HG03045 (cell line): ENCODE data around the gene CCDC6.

ENCODE experiments used
- ATAC-seq: cut with Tn5 transposase; IDR thresholded peaks from one replicate; pipeline ENCODE4 v1.9.1; 2021; ENCODE audit warnings: mild to moderate bottlenecking, moderate library complexity; ENCODE audit not compliant: unreplicated experiment

CCDC6 gene

DNA sequence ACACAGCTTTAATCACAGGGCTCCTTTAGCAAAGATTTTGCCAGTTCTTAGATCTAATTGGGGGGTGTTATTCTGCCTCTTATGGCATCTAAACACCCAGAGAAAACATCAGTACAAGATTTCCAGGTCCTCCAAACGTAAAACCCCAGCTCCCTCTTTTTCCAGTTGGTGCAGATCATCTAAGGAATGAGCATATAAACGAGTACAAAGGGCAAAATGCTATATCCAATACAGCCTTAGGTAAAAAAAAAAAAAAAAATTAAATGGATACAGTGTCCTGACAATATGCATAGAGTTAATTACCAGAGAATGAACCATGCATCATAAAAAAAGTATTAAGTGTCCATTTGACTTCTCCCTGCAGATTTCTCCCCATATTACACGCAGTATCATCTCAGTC, 50.3 kb downstream of the CCDC6 start:
- no peak for ATAC-seq

DNA sequence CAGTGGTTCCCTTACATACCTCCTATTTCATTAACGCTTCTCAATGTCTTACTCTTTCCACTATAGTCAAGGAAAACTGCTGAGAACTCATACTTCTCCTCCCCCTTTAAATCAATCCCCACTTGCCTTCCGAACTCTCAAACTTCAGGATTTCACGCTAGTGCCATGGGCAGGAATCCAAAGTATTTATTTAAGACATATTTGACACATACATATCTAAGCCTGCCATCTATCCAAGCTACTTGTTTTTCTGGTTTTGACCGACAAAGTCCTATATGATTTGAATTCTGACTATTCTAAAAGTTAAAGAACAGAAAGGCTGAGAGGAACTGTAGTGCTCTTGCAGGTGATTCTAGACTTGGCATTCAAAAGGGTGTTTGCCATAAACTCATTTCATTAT, 51.8 kb downstream of the CCDC6 start:
- ATAC-seq: no peak

DNA sequence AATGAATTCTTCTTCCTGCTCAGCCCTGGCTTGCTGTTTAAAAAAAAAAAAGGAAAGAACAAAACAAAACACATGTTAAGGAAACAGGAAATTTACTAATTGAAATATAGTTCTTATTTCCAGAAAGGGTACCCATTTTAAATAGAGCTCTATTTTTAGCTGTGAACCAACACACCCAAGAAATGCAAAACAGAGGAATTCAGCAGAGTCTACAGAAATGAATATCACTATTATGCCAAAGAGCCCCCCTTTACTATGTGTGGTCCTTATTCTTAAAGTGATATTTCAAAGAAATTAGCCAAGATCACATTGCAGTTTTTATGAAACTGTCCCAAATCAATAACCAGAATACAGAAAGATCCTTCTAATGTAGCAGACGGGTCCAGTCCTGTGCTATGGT, 53.7 kb downstream of the CCDC6 start:
- peak; percentile 47 for ATAC-seq

DNA sequence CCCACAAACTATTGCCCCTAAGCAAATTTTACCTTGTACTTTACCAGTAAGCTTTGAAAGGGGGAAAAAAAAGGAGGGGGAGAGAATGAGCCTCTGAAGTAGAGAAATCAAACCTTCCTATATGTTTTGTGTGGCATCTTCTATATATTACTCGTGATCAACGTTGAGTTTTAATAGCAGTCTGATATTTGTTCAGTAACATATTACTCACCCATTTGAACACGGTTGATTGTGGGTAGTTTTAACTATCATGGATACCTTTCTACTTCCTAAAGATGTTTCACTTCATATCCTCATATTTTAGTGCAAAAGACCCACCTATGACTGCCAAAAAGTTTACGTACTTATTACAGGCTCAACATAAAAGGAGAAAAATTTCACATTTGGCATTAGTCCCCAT, 54.5 kb downstream of the CCDC6 start:
- ATAC-seq: no peak

DNA sequence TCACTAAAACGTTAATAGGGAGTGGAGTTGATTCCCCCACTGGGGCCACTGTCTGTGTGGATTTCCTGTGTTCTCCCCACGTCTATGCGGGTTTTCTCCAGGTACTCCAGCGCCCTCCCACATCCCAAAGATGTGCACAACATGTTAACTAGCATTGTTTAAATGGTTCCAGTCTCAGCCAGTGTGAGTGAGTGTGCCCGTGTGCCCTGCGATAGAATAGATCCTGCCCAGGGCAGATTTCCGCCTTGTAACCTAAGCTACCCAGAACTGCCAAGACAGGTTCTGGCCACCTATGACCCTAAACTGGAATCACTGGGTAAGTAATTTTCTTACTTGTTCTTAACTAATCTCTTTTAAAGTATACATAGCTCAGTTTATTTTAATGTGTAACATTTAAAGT, 58.5 kb downstream of the CCDC6 start:
- no peak for ATAC-seq

DNA sequence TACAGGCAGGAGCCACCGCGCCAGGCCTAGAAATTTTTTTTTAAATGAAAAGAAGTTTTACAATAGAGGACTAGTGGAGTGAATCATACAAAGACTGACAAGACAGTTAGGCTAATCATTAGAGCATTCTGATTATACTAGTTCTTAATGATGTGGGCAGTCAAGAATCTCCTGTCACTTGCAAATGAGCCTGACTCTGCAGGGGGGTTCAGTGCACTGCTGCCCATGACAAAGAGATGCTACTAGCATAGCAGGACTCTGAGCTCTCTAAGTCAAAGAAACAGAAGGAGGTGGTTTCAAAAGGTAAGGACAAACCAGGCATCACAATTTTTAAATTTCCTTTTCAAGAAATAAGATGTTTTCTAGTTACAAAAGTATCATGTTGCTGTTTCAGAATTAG, 59.0 kb downstream of the CCDC6 start:
- no peak for ATAC-seq

DNA sequence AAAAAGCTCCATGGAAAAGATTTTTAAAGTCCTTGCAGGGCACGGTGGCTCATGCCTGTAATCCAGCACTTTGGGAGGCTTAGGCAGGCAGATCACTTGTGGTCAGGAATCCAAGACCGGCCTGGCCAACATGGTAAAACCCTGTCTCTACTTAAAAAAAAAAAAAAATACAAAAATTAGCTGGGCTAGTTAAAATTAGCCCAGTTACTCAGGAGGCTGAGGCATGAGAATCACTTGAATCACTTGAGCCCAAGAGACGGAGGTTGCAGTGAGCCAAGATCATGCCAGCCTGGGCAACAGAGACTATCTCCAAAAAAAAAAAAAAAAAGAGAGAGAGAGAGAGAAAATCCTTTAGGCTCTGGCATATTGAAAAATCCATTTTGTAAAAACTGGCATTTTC, 61.9 kb downstream of the CCDC6 start:
- no peak for ATAC-seq

DNA sequence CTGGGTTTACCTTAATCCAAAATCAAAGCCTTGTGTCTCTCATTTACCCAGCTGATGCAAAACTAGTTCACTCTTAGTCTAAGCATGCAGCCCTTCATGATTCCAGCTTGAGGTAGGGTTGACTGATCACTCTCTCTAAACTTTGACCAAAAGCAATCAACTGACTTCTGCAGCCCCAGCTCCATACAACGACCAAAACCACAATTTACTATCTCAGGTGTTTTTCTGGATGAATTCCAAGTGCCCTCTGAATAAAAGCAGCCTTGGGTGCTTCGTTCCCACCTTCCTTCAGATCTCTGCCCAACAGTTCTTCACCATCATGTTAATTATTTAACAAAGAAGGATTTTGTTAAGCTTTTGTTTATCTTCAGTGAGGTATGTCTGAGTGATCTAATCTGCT, 62.6 kb downstream of the CCDC6 start:
- ATAC-seq: no peak

DNA sequence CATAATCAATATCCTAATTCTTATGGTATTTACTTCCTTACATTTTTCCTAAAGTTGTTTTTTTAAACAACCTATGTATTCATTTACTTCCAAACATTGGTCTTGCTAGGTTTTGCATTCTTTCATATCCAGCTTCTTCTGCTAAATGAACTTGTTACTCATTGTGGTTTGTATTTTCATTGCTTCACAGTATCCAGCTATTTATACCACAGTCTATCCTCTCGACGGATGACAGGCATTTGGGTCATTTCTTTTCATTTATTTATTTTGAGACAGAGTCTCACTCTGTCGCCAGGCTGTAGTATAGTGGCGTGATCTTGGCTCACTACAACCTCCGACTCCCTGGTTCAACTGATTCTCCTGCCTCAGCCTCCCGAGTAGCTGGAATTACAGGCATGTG, 66.8 kb downstream of the CCDC6 start:
- ATAC-seq: no peak

DNA sequence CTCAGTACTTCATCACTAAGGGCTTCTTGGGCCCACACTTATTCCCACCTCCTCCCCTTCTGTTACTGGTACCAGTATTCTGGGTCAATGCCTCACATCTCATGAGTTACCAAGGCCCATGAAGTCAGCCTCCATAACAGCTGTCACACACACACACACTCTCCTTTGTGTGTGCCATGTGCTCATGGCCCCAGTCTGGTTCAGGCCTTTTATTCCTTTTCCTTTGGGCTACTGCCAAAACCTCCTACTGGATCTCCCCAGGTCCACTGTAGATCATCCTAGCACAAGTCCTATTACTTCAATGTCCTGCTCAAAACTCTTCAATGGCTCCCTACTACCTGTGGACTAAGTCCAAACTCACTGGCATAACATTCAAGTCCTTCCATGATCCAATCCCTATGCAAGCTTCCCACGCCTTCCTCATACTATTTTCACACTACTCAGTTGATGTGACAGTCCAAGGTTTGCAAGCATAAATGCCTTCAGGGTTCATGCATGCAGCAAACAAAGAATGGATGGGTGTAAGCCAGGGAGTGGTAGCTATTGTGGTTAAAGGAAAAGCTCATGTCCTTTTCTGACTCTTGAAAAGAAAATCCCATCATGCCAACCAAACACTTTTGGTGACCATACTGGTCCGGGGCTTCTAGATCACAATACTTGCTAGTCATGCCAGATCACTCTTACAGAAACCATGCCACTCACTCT, 68.1 kb downstream of the CCDC6 start:
- ATAC-seq: no peak

DNA sequence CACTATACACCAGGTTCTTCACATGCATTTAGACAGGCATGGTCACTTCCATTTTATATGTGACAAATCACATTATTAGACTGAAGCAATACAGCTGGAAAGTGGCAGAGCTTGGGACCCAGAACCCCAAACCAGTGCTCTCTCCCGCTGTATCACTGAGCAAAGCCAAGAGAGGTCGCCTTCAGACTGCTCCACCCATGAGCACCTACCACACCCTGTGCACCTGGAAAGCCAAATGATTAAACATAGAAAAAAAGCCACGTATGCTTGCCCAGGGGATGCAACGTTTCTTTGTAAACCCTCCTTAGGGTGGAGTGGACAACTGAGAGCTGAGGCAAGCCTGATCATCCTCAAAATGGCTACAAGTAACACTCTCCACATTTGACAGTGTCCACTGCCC, 72.5 kb downstream of the CCDC6 start:
- ATAC-seq: no peak

DNA sequence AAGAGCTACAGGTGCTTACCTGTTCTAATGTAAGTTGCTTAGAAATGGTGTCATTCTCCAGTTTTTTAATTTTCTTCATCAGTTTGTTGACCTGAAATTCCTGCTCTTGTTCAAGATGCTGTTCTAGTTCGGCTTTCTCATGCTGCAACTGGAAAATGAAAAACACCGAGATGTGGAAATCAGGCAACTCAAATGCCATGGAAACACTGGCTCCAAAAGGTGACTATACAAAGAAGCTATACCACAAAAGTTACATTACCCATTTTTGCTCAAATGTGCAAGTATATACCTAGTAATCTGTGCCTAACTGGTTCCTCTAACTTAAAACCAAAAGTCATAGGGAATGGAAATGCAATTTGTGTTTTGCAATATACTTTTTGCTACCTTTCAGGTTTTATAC, 73.8 kb downstream of the CCDC6 start:
- ATAC-seq: no peak

DNA sequence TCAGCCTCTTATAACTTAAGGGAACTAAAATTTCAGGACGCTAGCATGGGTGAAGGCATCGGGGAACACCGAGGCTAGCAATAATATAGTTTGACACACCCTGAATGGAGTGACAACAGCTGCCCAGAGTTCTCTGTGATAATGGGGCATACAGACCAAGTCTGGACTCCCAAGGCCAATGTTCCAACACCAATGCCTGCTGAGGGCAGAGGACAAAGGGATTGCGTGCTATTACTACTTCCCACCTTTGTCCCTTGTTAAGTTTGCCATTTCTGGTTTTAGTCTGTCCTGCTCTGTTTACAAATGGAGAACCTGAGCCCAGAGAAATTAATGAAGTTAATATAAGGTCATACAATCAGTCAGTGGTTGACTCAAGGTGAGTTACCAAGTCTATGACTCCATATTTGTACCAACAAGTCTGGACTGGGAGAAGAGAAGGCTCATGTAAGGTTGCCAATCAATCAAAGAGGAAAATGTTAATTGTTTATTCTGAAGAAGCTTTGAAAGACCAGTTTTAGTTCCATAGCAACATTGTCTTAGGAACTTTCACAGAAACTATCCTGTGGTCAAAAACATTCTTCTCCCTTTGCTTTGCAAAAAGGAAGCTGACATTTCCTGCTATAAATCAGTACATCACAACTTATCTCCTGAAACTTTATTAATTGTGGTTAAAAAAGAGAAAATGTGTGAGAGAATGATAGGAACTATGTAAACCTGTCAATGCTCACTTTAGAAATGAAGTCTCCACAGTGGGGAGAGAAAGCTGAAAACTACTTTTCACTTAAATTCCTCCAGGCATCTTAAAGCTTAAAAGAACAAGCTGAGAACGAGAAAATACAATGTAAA, 74.5 kb downstream of the CCDC6 start:
- no peak for ATAC-seq

DNA sequence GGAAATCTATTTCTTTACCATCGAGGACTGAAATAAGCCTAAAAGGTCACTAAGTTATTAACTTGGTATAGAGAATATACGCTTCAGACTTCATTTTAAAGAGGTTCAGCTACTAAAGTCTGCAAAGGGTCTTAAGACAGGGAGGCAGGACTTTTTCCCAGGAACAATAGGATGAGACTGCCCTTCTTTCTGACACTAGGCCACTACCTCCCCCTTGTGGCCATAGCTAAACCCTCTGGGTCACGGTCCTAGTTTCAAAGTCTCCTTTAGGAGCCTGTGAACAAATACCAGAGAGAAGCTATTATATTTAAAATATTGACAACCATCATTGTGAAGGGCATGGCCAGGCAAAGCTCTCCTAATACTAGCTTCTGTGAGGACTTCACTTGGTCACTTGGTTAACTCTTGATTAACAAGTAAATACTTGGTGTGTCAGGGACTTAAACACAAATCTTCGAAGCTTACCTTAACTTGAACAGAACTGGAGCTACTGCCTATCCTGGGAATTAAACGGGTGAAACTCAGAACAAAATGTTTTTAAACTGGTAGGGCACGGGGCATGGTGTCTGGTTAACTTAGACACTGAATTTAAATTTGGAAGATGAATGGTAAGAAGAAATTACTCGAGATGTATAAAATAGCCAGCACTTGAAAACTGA, 75.6 kb downstream of the CCDC6 start:
- no peak for ATAC-seq

DNA sequence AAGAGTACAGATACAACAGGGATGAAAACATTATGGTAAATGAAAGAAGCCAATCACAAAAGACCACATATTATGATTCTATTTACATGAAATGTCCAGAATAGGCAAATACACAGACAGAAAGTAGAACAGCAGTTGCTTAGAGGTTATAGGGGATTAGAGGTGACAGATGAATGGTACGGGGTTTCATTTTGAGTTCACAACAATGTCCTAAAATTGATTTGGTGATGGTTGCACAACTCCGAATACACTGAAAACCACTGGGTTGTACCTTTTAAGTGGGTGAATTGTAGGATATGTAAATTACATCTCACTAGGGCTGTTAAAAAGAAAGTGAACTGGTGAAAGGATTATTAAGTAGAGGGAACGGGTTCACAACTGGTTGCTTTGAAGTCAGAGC, 76.8 kb downstream of the CCDC6 start:
- peak; percentile 78 for ATAC-seq

DNA sequence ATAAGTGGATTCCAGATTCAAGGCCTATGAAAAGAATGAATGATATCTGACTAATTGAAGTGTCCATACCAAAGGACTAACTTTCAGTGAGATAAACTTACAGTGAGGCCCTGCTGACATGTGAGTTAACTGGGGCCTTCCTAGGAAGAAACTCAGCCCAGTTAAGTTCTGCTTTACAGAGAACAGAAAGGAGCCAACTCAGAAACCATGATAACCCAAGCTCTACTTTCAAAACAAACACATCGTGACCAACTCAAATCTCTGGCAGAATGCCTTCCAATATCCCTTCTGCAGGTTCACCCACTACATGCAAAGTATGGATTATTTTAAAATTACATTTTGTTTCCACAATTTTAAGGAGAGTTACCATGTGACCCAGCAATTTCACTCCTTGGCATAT, 77.3 kb downstream of the CCDC6 start:
- no peak for ATAC-seq

DNA sequence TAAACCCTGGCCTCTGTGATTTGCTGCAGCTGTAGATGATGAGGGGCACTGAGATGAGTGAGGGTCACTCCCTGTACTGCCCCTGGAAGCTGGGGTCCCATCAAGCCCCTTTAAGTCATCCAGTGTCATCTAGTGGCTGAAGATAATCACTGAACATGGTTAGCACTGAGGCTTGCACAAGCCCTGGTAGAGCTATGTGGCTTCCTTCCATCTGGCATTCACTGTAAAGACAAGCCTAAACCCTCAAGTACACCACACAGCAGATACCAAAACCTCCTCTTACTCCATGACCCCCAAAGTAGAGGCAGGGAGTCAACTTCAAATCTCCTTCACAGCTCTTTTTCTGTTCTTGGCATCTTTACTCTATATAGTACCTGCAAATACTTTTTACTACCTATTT, 80.4 kb downstream of the CCDC6 start:
- no peak for ATAC-seq

DNA sequence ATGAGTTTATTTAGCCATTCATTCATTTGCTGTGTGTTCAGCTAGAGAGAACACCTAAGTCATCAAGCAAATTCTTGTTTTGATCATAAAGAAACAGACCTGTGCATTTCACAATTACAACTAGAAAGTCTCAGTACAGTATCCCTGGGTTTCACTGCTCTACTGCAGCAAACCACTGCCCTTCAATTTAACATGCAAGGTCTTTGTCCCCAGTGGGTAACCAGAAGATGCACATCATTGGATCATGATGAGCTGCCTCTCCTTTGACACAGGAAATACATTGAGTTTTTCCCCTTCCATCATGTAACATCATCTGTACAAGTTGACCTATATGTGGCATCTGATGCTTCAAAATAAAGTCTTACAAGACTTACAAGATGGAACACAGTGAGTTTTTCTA, 82.6 kb downstream of the CCDC6 start:
- ATAC-seq: no peak

DNA sequence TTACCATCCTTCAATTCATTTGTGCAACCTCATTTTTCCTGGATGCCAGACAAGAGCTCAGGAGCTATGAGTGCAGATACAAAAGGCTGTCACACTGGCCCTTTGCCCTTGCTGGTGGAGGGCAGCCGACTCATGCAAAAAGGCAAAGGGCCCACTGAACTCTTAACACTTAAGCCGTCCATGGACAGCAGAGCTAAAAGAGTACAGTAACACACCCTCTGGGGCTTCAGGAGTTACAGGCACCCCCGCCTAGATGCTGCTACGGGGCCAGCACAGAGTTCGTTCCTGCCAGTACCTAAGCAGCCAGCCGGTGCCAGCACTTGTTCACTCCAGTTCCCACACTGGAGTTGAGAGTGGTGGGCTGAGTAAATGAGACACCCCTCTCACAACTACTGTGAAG, 83.2 kb downstream of the CCDC6 start:
- no peak for ATAC-seq

DNA sequence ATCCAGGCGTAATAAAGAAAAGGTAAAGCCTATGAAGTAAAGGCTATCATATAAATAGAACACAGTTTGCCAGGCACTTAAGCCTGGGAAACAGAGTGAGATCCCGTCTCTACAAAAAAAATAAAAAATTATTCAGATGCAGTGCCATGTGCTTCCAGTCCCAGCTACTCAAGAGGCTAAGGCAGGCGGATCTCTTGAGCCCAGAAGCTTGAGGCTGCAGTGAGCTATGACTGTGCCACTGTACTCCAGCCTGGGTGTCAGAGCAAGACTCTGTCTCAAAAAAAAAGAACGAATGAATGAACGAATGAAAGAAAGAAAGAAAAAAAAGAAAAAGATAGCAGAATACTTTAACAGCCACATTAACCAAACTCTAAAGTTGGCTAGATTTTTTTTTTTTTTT, 85.9 kb downstream of the CCDC6 start:
- ATAC-seq: no peak

DNA sequence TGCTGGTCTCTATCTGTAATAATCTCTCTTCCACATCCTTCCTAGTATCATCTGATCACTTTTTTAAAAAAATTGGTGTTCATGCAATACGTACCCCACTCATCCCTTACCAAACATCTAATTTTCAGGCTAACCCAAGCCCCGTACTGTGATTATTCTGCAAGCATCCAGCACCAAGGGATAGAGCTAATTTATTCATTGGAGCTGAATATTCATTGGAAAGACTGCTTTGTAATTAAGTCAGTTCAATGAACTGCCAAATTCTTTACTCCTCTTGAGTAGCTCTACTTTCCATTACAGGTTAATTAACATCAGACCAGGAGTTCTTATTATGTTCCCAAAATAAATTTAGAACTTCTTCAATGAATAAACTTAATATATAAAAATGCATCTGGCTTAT, 86.7 kb downstream of the CCDC6 start:
- no peak for ATAC-seq

DNA sequence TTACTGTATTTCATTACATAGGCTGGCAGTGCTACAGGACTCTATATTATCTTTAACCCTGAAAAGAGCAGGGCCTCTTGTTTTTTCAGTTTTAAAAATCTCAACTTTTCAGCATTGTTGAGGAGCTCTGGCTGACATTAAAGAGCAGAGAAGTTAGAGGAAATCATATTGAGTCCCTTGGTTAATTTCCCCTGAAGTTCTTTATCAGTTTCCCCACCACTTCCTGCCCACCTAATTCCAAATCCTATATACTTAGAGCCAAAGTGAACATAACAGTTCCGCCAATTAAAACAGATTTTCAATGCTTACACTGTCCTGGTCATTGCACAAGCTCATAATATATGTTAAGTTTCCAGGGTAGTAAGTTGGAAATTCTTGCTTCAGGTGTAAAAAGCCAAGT, 87.1 kb downstream of the CCDC6 start:
- ATAC-seq: no peak
